HepG2 (cell line): ENCODE results near the gene CNKSR3. TPM values are rescaled to one million over a fixed set of nuclear protein-coding genes. Genes with fewer than 3 reads are reported as not detected.
A peak's percentile ranks its signal among the peaks of the same experiment; 100 is the strongest.

ENCODE experiments used
- E2F2 ChIP-seq: sonication (generic); formaldehyde crosslinking; IDR thresholded peaks from 2 replicates; pipeline ENCODE4 v1.4.0; 2020; ENCODE audit warnings: missing genetic modification reagents, borderline replicate concordance
- FOXA1 ChIP-seq, 2 experiments: fragments of 450-650 bp in 1 of 2; sonication (generic) in 1 of 2; formaldehyde crosslinking in 1 of 2; IDR thresholded peaks; 2 replicates each; pipeline versions ENCODE4 v1.4.0 to v1.6.1; 2016 to 2020; ENCODE audit warnings: missing genetic modification reagents in 1 of 2
- HMGA1 ChIP-seq: sonication (generic); formaldehyde crosslinking; conservative IDR thresholded peaks from 2 replicates; pipeline ENCODE4 v1.4.0; 2020; ENCODE audit warnings: missing genetic modification reagents
- HNF1B ChIP-seq: sonication (generic); formaldehyde crosslinking; IDR thresholded peaks from 2 replicates; pipeline ENCODE4 v1.5.1; 2020; ENCODE audit warnings: mild to moderate bottlenecking, moderate library complexity, missing genetic modification reagents
- KDM2A ChIP-seq: sonication (generic); formaldehyde crosslinking; IDR thresholded peaks from 2 replicates; pipeline ENCODE4 v1.4.0; 2020; ENCODE audit warnings: low read depth, missing genetic modification reagents, borderline replicate concordance
- KLF15 ChIP-seq: sonication (generic); formaldehyde crosslinking; IDR thresholded peaks from 2 replicates; pipeline ENCODE4 v1.8.1; 2023; ENCODE audit warnings: borderline replicate concordance, mild to moderate bottlenecking, inconsistent platforms, missing genetic modification reagents, mixed read lengths
- MTF2 ChIP-seq: sonication (generic); formaldehyde crosslinking; IDR thresholded peaks from 2 replicates; pipeline ENCODE4 v1.5.0; 2020; ENCODE audit warnings: missing genetic modification reagents, borderline replicate concordance
- NFATC3 ChIP-seq: sonication (generic); formaldehyde crosslinking; IDR thresholded peaks from 2 replicates; pipeline ENCODE4 v1.5.1; 2020; ENCODE audit warnings: mild to moderate bottlenecking, missing genetic modification reagents
- NFIC ChIP-seq: IDR thresholded peaks from 2 replicates; pipeline ENCODE4 v1.6.1; 2012; ENCODE audit warnings: mild to moderate bottlenecking, low read length, inconsistent platforms
- NFKB2 ChIP-seq: sonication (generic); formaldehyde crosslinking; IDR thresholded peaks from 2 replicates; pipeline ENCODE4 v1.4.0; 2020; ENCODE audit warnings: missing genetic modification reagents, borderline replicate concordance
- POGK ChIP-seq: sonication (generic); formaldehyde crosslinking; conservative IDR thresholded peaks from 2 replicates; pipeline ENCODE4 v1.8.0; 2022; ENCODE audit warnings: mild to moderate bottlenecking, moderate library complexity, missing genetic modification reagents
- ZFY ChIP-seq: sonication (generic); formaldehyde crosslinking; IDR thresholded peaks from 2 replicates; pipeline ENCODE4 v1.4.0; 2020; ENCODE audit warnings: missing genetic modification reagents
- ZNF142 ChIP-seq: sonication (generic); formaldehyde crosslinking; IDR thresholded peaks from 2 replicates; pipeline ENCODE4 v1.4.0; 2020; ENCODE audit warnings: missing genetic modification reagents
- ZNF17 ChIP-seq: sonication (generic); formaldehyde crosslinking; IDR thresholded peaks from 2 replicates; pipeline ENCODE4 v1.5.0; 2020; ENCODE audit warnings: mild to moderate bottlenecking, missing genetic modification reagents
- ZNF740 ChIP-seq: sonication (generic); formaldehyde crosslinking; IDR thresholded peaks from 2 replicates; pipeline ENCODE4 v1.4.0; 2020; ENCODE audit warnings: missing genetic modification reagents
- polyA plus RNA-seq, 8 experiments: library from polyadenylated mRNA; depleted of rRNA in 3 of 8; stranded (reverse) in 7 of 8; unstranded in 1 of 8; fragments of >200 nt; fragmentation: Illumina TruSeq in 4 of 8; extraction: Trizol in 4 of 8; gene quantifications; 2 replicates each; pipeline versions ENCODE4 v1.2.1 to v1.2.3, GENCODE V29; 2011 to 2016; ENCODE audit warnings: low read depth in 4 of 8, missing spikeins in 1 of 8, mixed read lengths in 1 of 8; ENCODE audit not compliant: insufficient read depth in 1 of 8
- total RNA-seq, 5 experiments: library from RNA; depleted of rRNA; stranded (reverse); fragments of >200 nt; fragmentation: Illumina TruSeq; extraction: Trizol; gene quantifications; 2 replicates each; pipeline ENCODE4 v1.2.3, GENCODE V29; 2016; ENCODE audit warnings: low read depth in 1 of 5

CNKSR3 gene
- total and polyA plus RNA-seq, 2 of the 13 experiments (the other 11 are each of a cell fraction or from before 2014, with no cell fraction given): 9.2 to 38.6 TPM

GRCh38 chr6:154509421-154510143 lies 903 bp downstream of the CNKSR3 start (continued):
- TF ChIP-seq ZNF142 (peak; percentile 45; the same call in 1 of the 2 replicates), ZFY (CRISPR knock-in tag) (no peak; the same call in 1 of the 2 replicates), ZNF17 (CRISPR knock-in tag) (no peak), KDM2A (no peak; the same call in 1 of the 2 replicates), NFATC3 (CRISPR knock-in tag) (0 out of 2 replicates have a peak, but pooled peaks have one; percentile 62), NFKB2 (CRISPR knock-in tag) (no peak), POGK (no peak), E2F2 (CRISPR knock-in tag) (no peak), MTF2 (no peak), KLF15 (no peak), NFIC (no peak), ZNF740 (CRISPR knock-in tag) (peak; percentile 45; the same call in 1 of the 2 replicates), FOXA1 (IDR thresholded peaks at IDR 0.05) (no peak), FOXA1 (CRISPR knock-in tag; IDR thresholded peaks at IDR 0.05) (no peak), HMGA1 (CRISPR knock-in tag) (no peak), HNF1B (CRISPR knock-in tag) (peak; percentile 49; the same call in 1 of the 2 replicates)
